Transverse colon (tissue), 4 donors: ENCODE results near the gene RRBP1. TPM values are rescaled to one million over a fixed set of nuclear protein-coding genes. Genes with fewer than 3 reads are reported as not detected.

ENCODE experiments used
- DNase-seq: peaks from one replicate; pipeline ENCODE4 v3.0.0-alpha.2; 2019
- H3K27ac ChIP-seq, 4 donors: fragments of 200-600 bp; sonication (generic); 2 replicates each; pipeline ENCODE4 v1.5.1; 2016 to 2018; ENCODE audit warnings: inconsistent platforms in 4 of 4
- H3K27me3 ChIP-seq: fragments of 200-600 bp; sonication (generic); 2 replicates; pipeline ENCODE4 v1.5.1; 2017; ENCODE audit warnings: inconsistent platforms
- H3K36me3 ChIP-seq, 4 donors: fragments of 200-600 bp; sonication (generic); 2 replicates each; pipeline ENCODE4 v1.5.1; 2017 to 2019; ENCODE audit warnings: inconsistent platforms in 4 of 4
- H3K4me1 ChIP-seq, 4 donors: fragments of 200-600 bp; sonication (generic); 2 replicates each; pipeline ENCODE4 v1.5.1; 2017 to 2020; ENCODE audit warnings: inconsistent platforms in 4 of 4
- H3K4me3 ChIP-seq, 4 donors: fragments of 200-600 bp; sonication (generic); 1 replicate in 1 of 4; 2 replicates in 3 of 4; pipeline versions ENCODE4 v1.5.1 to v1.6.1; 2017 to 2019; ENCODE audit warnings: inconsistent platforms in 4 of 4
- H3K9me3 ChIP-seq, 2 donors: fragments of 200-600 bp; sonication (generic); 2 replicates each; pipeline ENCODE4 v1.5.1; 2017 to 2019; ENCODE audit warnings: inconsistent platforms in 2 of 2
- CTCF ChIP-seq, 5 experiments: fragments of 200-600 bp in 3 of 5; fragments of 450-650 bp in 2 of 5; sonication (generic) in 3 of 5; IDR thresholded peaks; 1 replicate in 2 of 5; 2 replicates in 3 of 5; pipeline ENCODE4 v1.5.1; 2016 to 2017; ENCODE audit warnings: antibody characterized with exemption in 5 of 5, inconsistent platforms in 3 of 5, mild to moderate bottlenecking in 2 of 5, moderate library complexity in 1 of 5
- EP300 ChIP-seq: sonication (generic); formaldehyde crosslinking; IDR thresholded peaks from one replicate; pipeline ENCODE4 v1.6.1; 2017; ENCODE audit warnings: antibody characterized with exemption, low read depth
- POLR2A ChIP-seq: fragments of 450-650 bp; IDR thresholded peaks from one replicate; pipeline ENCODE4 v1.6.1; 2016; ENCODE audit warnings: antibody characterized with exemption, mild to moderate bottlenecking, moderate library complexity
- POLR2AphosphoS5 ChIP-seq, 3 donors: sonication (generic); formaldehyde crosslinking; IDR thresholded peaks; one replicate each; pipeline ENCODE4 v1.6.1; 2016; ENCODE audit warnings: antibody characterized with exemption in 3 of 3
- WGBS, 2 donors: methylation state at CpG; one replicate each; pipeline ENCODE4 v1.1.5; 2018; ENCODE audit warnings: low coverage in 1 of 2; 5-methylcytosine and 5-hydroxymethylcytosine counted together
- in situ Hi-C, 4 donors: fragments of 200-750 bp; cut with MboI; loops; one replicate each; pipeline versions ENCODE4 v1.15.0 to v1.15.1; 2017; ENCODE audit warnings: low sequenced_read_pairs in 3 of 4, low pct_ligation_motif_present in 1 of 4, low pct_unique_long_range_greater_than_20kb in 1 of 4
- intact Hi-C: fragments of 100-400 bp; cut with DNase I; formaldehyde crosslinking; loops from one replicate; pipeline ENCODE4 v1.15.1; 2023; ENCODE audit warnings: low total_unique reads
- total RNA-seq, 4 donors: library from RNA; depleted of rRNA; stranded (reverse); fragments of >200 nt; gene quantifications; one replicate each; pipeline ENCODE4 v1.1.0, GENCODE V29; 2016

RRBP1 gene
- total RNA-seq, 4 donors from 2014 or later, result 219 to 403 (median 288) TPM

- Histone ChIP-seq H3K36me3 (peaks cover 0 to 72% (median 34%) of the 10 kb centered on the region in 4 donors), H3K9me3 (no peaks in the 10 kb centered on the region), H3K4me3 (no peak overlapping the region), H3K4me1 (peaks cover 0 to 6% (median 0%) of the 10 kb centered on the region in 4 donors), H3K27me3 (no peaks in the 10 kb centered on the region), H3K27ac (no peak overlapping the region)
- peak; percentile 3 for DNase-seq
- 90% methylated on average over 11 of the region's 11 CpGs; no CpG with 5 or more reads in 1 of the 2 donors for WGBS, 2 donors
- in situ Hi-C loops (loop anchor here in 1 of 4 donors (5.0 kb wide), 1 partner anchor 85 kb away; no protein-coding TSS in a partner anchor), intact Hi-C loops (no loop called here)
- no peak for TF ChIP-seq POLR2AphosphoS5 (IDR thresholded peaks at IDR 0.05)
- no peak for TF ChIP-seq EP300
- no peak for TF ChIP-seq CTCF (IDR thresholded peaks at IDR 0.05)
- no peak for TF ChIP-seq POLR2A
Measured at GRCh38 chr20:17622086-17622850, 59.8 kb downstream of the RRBP1 start.

DNA sequence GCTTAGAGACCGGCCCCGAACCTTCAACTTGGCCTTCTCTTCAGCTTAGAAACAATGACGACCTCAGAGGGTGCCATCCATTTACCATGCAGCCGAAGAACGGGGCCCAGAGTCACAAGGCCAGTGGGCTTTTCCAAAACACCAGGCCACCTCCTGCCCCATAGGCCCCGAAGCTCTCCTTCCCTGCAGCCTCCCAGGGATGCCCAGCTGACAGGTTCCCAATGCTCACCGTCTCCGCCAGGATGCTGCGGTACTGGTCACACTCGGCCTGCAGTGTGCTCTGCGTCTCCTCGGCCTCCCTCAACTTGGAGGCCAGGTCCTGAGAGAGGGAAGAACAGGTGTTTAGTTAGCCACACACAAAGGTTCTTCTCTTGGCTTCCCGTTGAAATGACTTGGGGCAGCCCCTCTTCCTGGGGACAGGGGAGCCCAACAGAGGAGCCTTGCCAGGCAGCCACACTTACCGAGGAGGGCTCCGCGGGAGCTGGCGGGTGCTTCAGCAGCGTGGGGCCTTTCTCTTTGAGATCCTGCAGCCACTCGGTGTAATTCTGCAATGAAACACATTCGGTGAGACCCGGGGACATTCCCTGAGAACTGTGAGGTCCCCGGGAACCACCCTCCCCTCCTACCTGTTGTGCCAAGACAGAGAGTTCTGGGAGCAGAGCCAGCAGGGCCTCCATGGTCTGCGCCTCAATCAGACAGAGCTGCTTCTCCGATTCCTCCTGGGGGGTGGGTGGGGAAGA, 60.6 kb downstream of the RRBP1 start:
- intact Hi-C loops (no loop called here), in situ Hi-C loops (loop anchor here in 1 of 4 donors (5.0 kb wide), 1 partner anchor 84 kb away; no protein-coding TSS in a partner anchor)
- Histone ChIP-seq H3K27me3 (no peaks in the 10 kb centered on the region), H3K27ac (no peak overlapping the region), H3K9me3 (no peaks in the 10 kb centered on the region), H3K36me3 (peaks cover 0 to 66% (median 29%) of the 10 kb centered on the region in 4 donors), H3K4me1 (peaks cover 0 to 6% (median 0%) of the 10 kb centered on the region in 4 donors), H3K4me3 (no peak overlapping the region)
- peak; percentile 4 for DNase-seq
- no peak for TF ChIP-seq EP300
- no peak for TF ChIP-seq POLR2A
- TF ChIP-seq CTCF (IDR thresholded peaks at IDR 0.05), result no peak
- TF ChIP-seq POLR2AphosphoS5 (IDR thresholded peaks at IDR 0.05), result no peak
- 91% methylated on average over 22 of the region's 24 CpGs; no CpG with 5 or more reads in 1 of the 2 donors for WGBS, 2 donors

- peak; percentile 7 for DNase-seq
- in situ Hi-C loops, result loop anchor here in 1 of 4 donors (5.0 kb wide), 1 partner anchor 83 kb away; no protein-coding TSS in a partner anchor
- 88% methylated on average over 30 of the region's 33 CpGs; no CpG with 5 or more reads in 1 of the 2 donors for WGBS, 2 donors
Measured at GRCh38 chr20:17620371-17621228, 61.4 kb downstream of the RRBP1 start.

More at GRCh38 chr20:17620371-17621228, 61.4 kb downstream of the RRBP1 start:
- Histone ChIP-seq H3K27me3 (no peaks in the 10 kb centered on the region), H3K4me1 (peaks cover 0 to 11% (median under 1%) of the 10 kb centered on the region in 4 donors), H3K4me3 (no peak overlapping the region), H3K36me3 (peaks cover 0 to 74% (median 28%) of the 10 kb centered on the region in 4 donors), H3K9me3 (no peaks in the 10 kb centered on the region), H3K27ac (no peak overlapping the region)
- intact Hi-C loops, result no loop called here
- no peak for TF ChIP-seq EP300
- TF ChIP-seq POLR2AphosphoS5 (IDR thresholded peaks at IDR 0.05), result no peak
- no peak for TF ChIP-seq CTCF (IDR thresholded peaks at IDR 0.05)
- no peak for TF ChIP-seq POLR2A
